ENCODE measurements around the gene GSG1. TPM values are rescaled to one million over a fixed set of nuclear protein-coding genes. Genes with fewer than 3 reads are reported as not detected.

The GSG1 gene
- total and polyA plus RNA-seq, 7 donors: not detected

DNA sequence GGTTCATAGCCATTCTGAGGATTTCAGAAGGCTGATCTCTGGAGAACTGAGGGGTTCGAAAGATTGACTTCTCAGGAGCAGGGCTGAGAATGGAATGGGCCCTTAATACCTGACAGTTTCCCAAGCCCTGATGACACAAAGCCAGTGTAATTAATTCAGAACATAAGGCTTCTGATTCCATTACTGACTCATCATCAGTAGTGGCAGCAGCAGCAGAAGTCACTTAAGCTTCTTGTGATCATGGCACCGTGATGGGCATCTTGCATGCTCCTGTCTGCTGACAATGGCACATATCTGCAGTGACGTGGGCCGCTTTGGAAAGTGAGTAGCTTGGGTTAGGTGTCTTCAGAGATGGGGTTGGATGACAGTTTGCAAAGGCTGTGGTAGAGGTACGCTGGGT lies 38.2 kb upstream of the GSG1 start:
- 93 to 94% methylated on average over 5 of the region's 5 CpGs for whole genome bisulfite sequencing, 2 donors
- Histone ChIP-seq H3K4me3 (no peak overlapping the region), H3K4me1 (peaks cover 0 to 7% (median 0%) of the 10 kb centered on the region in 4 donors), H3K27me3 (no peaks in the 10 kb centered on the region), H3K27ac (no peak overlapping the region), H3K9me3 (no peaks in the 10 kb centered on the region), H3K36me3 (no peaks in the 10 kb centered on the region)
- DNase-seq: no peak
- intact Hi-C loops (cut with DNase I): no loop called here
- no peak for TF ChIP-seq POLR2AphosphoS5 (IDR thresholded peaks at IDR 0.05)
- TF ChIP-seq CTCF (IDR thresholded peaks at IDR 0.05): no peak
- TF ChIP-seq EP300 (IDR thresholded peaks at IDR 0.05): no peak
- TF ChIP-seq POLR2A (IDR thresholded peaks at IDR 0.05): no peak

DNA sequence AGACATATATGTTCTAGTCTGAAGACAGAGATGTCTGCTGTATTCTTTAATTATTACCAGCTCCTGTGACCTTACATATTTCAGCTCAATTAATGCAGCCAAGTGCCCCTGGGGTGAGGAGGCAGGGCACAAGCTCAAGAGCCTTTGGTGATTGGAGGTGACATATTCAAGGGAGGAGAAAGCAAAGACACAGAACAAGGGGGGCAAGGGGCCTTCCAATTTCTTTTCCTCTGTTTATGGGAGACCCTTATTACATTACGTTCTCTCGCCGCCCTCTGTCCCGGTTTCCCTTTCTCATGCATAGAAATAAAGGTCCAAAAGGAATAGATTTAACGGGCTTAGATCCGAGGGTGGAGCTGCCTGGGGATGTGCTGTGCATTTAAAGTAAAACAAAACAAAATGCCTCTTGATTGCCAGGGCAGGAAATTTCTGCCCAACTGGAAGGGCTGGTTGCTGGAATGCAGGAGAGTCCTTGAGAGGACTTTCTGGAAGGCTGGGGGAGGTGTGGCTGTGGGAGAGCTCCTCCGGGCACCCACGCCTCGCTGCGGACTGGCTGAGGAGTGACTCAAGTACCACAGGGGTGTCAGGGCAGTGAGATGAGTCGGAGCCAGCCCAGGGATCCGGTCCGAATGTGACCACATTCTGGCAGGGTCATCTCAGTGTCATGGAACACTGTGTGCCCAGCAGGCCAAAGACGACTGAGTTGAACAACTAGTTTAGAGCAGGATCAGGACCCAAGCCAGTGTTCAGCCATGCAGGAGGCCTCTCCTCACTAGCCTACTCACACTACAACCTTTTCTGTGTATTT lies 32.1 kb upstream of the GSG1 start:
- intact Hi-C loops (cut with DNase I): no loop called here

DNA sequence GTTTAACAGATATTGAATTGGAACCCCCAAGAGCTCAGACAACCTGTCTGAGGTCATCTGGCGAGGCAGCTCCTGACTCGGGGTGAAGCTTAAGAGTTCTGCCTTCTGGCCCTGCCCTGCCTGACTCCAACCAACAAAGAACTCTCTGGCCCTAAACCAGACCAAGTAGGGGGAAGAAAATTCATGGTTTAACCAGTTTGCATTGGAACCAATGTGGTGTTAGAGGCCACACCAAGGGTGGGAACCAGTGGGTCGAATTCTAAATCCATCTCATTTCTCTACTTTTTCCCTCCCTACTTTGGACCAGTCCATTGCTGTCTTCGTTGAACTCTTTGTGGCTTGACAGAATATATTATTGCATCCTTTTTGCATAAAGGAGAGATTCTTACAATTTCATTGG lies 30.4 kb upstream of the GSG1 start:
- intact Hi-C loops (cut with DNase I): no loop called here
- TF ChIP-seq EP300 (IDR thresholded peaks at IDR 0.05) (no peak), POLR2A (IDR thresholded peaks at IDR 0.05) (no peak), CTCF (IDR thresholded peaks at IDR 0.05) (no peak), POLR2AphosphoS5 (IDR thresholded peaks at IDR 0.05) (no peak)
- 82 to 84% methylated on average over 4 of the region's 4 CpGs for WGBS, 2 donors

More for the DNA sequence above, 32.1 kb upstream of the GSG1 start:
- Histone ChIP-seq H3K27me3 (no peaks in the 10 kb centered on the region), H3K4me1 (no peaks in the 10 kb centered on the region), H3K9me3 (no peaks in the 10 kb centered on the region), H3K27ac (no peak overlapping the region), H3K36me3 (no peaks in the 10 kb centered on the region), H3K4me3 (no peak overlapping the region)
- DNase-seq: no peak
- TF ChIP-seq CTCF (IDR thresholded peaks at IDR 0.05) (no peak), EP300 (IDR thresholded peaks at IDR 0.05) (no peak)
- 48 to 67% methylated on average over 14 of the region's 14 CpGs for WGBS, 2 donors

GRCh38 chr12:13130981-13131380 lies 27.5 kb upstream of the GSG1 start:
- DNase-seq: no peak
- Histone ChIP-seq H3K36me3 (no peaks in the 10 kb centered on the region), H3K4me3 (no peak overlapping the region), H3K4me1 (no peaks in the 10 kb centered on the region), H3K27me3 (no peaks in the 10 kb centered on the region), H3K27ac (no peak overlapping the region), H3K9me3 (no peaks in the 10 kb centered on the region)
- WGBS, 2 donors: 53 to 66% methylated on average over 3 of the region's 3 CpGs
- no peak for TF ChIP-seq POLR2A (IDR thresholded peaks at IDR 0.05)
- TF ChIP-seq EP300 (IDR thresholded peaks at IDR 0.05): no peak
- no peak for TF ChIP-seq CTCF (IDR thresholded peaks at IDR 0.05)
- TF ChIP-seq POLR2AphosphoS5 (IDR thresholded peaks at IDR 0.05): no peak
- intact Hi-C loops (cut with DNase I): no loop called here

More for the DNA sequence above, 30.4 kb upstream of the GSG1 start:
- no peaks in the 10 kb centered on the region for H3K9me3 ChIP-seq
- DNase-seq: no peak
- H3K4me1 ChIP-seq: no peaks in the 10 kb centered on the region
- H3K36me3 ChIP-seq: no peaks in the 10 kb centered on the region
- no peaks in the 10 kb centered on the region for H3K27me3 ChIP-seq
- no peak overlapping the region for H3K27ac ChIP-seq
- no peak overlapping the region for H3K4me3 ChIP-seq

Measured in sigmoid colon (tissue), 7 donors.